DMS 273 (cell line): ENCODE data around the gene ZNF638.
A peak's percentile ranks its signal among the peaks of the same experiment; 100 is the strongest.

ENCODE experiments used
- DNase-seq: peaks from one replicate; lab custom pipeline; 2025; ENCODE audit not compliant: unreplicated experiment; lab: John Stamatoyannopoulos, UW

Gene ZNF638

GRCh38 chr2:71455741-71456569, 124.4 kb downstream of the ZNF638 start:
- DNase-seq: no peak

- no peak for DNase-seq
These were observed 125.0 kb downstream of the ZNF638 start for GRCh38 chr2:71456617-71457016.

- DNase-seq: no peak
These were observed 125.7 kb downstream of the ZNF638 start for GRCh38 chr2:71457123-71457915.

GRCh38 chr2:71457923-71458322, 126.3 kb downstream of the ZNF638 start:
- DNase-seq: no peak

- no peak for DNase-seq
These were observed 127.0 kb downstream of the ZNF638 start for GRCh38 chr2:71458413-71459083.

- DNase-seq: no peak
These were observed 127.5 kb downstream of the ZNF638 start for GRCh38 chr2:71459084-71459431.

GRCh38 chr2:71460056-71460455, 128.5 kb downstream of the ZNF638 start:
- DNase-seq: no peak

GRCh38 chr2:71460595-71461303, 129.2 kb downstream of the ZNF638 start:
- peak; percentile 57 for DNase-seq

GRCh38 chr2:71461304-71461671, 129.7 kb downstream of the ZNF638 start:
- DNase-seq: no peak

GRCh38 chr2:71462056-71462605, 130.5 kb downstream of the ZNF638 start:
- DNase-seq: peak; percentile 16

- no peak for DNase-seq
These were observed 131.2 kb downstream of the ZNF638 start for GRCh38 chr2:71462641-71463341.

- peak; percentile 16 for DNase-seq
These were observed 131.7 kb downstream of the ZNF638 start for GRCh38 chr2:71463342-71463654.

GRCh38 chr2:71464389-71464788, 132.8 kb downstream of the ZNF638 start:
- no peak for DNase-seq

GRCh38 chr2:71465356-71465755, 133.8 kb downstream of the ZNF638 start:
- DNase-seq: no peak

- no peak for DNase-seq
These were observed 134.3 kb downstream of the ZNF638 start for GRCh38 chr2:71465961-71466300.

GRCh38 chr2:71466301-71467179, 135.0 kb downstream of the ZNF638 start:
- peak; percentile 50 for DNase-seq

- DNase-seq: no peak
These were observed 135.7 kb downstream of the ZNF638 start for GRCh38 chr2:71467180-71467815.

- no peak for DNase-seq
These were observed 136.9 kb downstream of the ZNF638 start for GRCh38 chr2:71468279-71469015.
